Testis (tissue), 2 donors: Measurements from ENCODE around the gene EMD.

Experiments
- POLR2A ChIP-seq: fragments of 450-650 bp; IDR thresholded peaks from one replicate; pipeline ENCODE4 v1.6.1; 2017; ENCODE audit warnings: antibody characterized with exemption, mild to moderate bottlenecking, moderate library complexity
- TF ChIP-seq, protein P1 (sequence below), 3 experiments: fragments of 450-650 bp in 2 of 3; fragments of 200-600 bp in 1 of 3; sonication (generic) in 1 of 3; IDR thresholded peaks; one replicate each; pipeline ENCODE4 v1.5.1; 2016 to 2019; ENCODE audit warnings: antibody characterized with exemption in 3 of 3, mild to moderate bottlenecking in 2 of 3, moderate library complexity in 1 of 3

GRCh38 chrX:154376774-154377173, 2.3 kb upstream of the EMD start:
- TF ChIP-seq, protein P1, sequence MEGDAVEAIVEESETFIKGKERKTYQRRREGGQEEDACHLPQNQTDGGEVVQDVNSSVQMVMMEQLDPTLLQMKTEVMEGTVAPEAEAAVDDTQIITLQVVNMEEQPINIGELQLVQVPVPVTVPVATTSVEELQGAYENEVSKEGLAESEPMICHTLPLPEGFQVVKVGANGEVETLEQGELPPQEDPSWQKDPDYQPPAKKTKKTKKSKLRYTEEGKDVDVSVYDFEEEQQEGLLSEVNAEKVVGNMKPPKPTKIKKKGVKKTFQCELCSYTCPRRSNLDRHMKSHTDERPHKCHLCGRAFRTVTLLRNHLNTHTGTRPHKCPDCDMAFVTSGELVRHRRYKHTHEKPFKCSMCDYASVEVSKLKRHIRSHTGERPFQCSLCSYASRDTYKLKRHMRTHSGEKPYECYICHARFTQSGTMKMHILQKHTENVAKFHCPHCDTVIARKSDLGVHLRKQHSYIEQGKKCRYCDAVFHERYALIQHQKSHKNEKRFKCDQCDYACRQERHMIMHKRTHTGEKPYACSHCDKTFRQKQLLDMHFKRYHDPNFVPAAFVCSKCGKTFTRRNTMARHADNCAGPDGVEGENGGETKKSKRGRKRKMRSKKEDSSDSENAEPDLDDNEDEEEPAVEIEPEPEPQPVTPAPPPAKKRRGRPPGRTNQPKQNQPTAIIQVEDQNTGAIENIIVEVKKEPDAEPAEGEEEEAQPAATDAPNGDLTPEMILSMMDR (IDR thresholded peaks at IDR 0.05) = no peak
- TF ChIP-seq POLR2A = no peak
